ENCODE data around the gene PTCH1.

The PTCH1 gene

GRCh38 chr9:95435074-95435728 lies 81.6 kb downstream of the PTCH1 start:
- DNase-seq (ENCODE audit: low read depth), result no peak
- no peak for TF ChIP-seq CTCF (IDR thresholded peaks at IDR 0.05; ENCODE audit: insufficient read depth, low read depth, low read length, missing control alignments)
- H3K4me3 ChIP-seq (ENCODE audit: low read length), result no peak overlapping the region

- peak; percentile 13 for DNase-seq (ENCODE audit: low read depth)
- TF ChIP-seq CTCF (IDR thresholded peaks at IDR 0.05; ENCODE audit: insufficient read depth, low read depth, low read length, missing control alignments), result no peak
- no peak overlapping the region for H3K4me3 ChIP-seq (ENCODE audit: low read length)
Observed at GRCh38 chr9:95434116-95435073, 82.4 kb downstream of the PTCH1 start.

GRCh38 chr9:95433096-95433819 lies 83.5 kb downstream of the PTCH1 start:
- TF ChIP-seq CTCF (IDR thresholded peaks at IDR 0.05; ENCODE audit: insufficient read depth, low read depth, low read length, missing control alignments), result no peak
- no peak for DNase-seq (ENCODE audit: low read depth)
- no peak overlapping the region for H3K4me3 ChIP-seq (ENCODE audit: low read length)

GRCh38 chr9:95431286-95431685 lies 85.5 kb downstream of the PTCH1 start:
- DNase-seq (ENCODE audit: low read depth), result no peak
- no peak for TF ChIP-seq CTCF (IDR thresholded peaks at IDR 0.05; ENCODE audit: insufficient read depth, low read depth, low read length, missing control alignments)
- H3K4me3 ChIP-seq (ENCODE audit: low read length), result no peak overlapping the region

- TF ChIP-seq CTCF (IDR thresholded peaks at IDR 0.05; ENCODE audit: insufficient read depth, low read depth, low read length, missing control alignments), result no peak
- DNase-seq (ENCODE audit: low read depth), result no peak
- H3K4me3 ChIP-seq (ENCODE audit: low read length), result no peak overlapping the region
Observed at GRCh38 chr9:95429948-95430620, 86.7 kb downstream of the PTCH1 start.

GRCh38 chr9:95429096-95429495 lies 87.7 kb downstream of the PTCH1 start:
- H3K4me3 ChIP-seq (ENCODE audit: low read length), result no peak overlapping the region
- TF ChIP-seq CTCF (IDR thresholded peaks at IDR 0.05; ENCODE audit: insufficient read depth, low read depth, low read length, missing control alignments), result no peak
- no peak for DNase-seq (ENCODE audit: low read depth)

All from epithelial cell of esophagus (primary cell).